Suprapubic skin (tissue), 3 donors: ENCODE measurements around the gene RPEL1.

Source experiments
- POLR2A ChIP-seq, 2 donors: fragments of 450-650 bp; IDR thresholded peaks; one replicate each; pipeline ENCODE4 v1.6.1; 2017; ENCODE audit warnings: antibody characterized with exemption in 2 of 2, mild to moderate bottlenecking in 2 of 2, moderate library complexity in 2 of 2
- TF ChIP-seq, protein P1 (sequence below), 2 donors: fragments of 200-600 bp in 1 of 2; fragments of 450-650 bp in 1 of 2; sonication (generic) in 1 of 2; IDR thresholded peaks; one replicate each; pipeline ENCODE4 v1.5.1; 2016 to 2019; ENCODE audit warnings: antibody characterized with exemption in 2 of 2, mild to moderate bottlenecking in 1 of 2, moderate library complexity in 1 of 2

DNA sequence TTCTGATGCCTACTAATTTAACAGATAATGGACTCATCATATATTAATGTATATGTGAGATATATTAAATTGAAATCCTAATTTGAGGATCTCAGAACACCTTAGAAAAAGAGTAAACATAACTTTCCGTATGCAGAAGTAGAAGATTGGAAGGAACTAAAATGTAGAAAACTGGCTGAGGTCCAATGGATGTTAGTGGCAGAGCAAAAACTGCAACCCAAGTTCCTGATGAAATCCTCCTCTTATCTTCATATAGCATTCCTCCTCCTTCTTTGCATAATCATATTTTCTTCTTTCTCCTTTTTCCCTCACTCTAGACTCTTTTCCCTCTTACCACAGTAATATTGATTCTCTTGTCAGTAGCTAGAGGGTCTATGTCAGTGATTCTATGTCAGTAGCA is 37.3 kb downstream of the RPEL1 start:
- TF ChIP-seq, protein P1, sequence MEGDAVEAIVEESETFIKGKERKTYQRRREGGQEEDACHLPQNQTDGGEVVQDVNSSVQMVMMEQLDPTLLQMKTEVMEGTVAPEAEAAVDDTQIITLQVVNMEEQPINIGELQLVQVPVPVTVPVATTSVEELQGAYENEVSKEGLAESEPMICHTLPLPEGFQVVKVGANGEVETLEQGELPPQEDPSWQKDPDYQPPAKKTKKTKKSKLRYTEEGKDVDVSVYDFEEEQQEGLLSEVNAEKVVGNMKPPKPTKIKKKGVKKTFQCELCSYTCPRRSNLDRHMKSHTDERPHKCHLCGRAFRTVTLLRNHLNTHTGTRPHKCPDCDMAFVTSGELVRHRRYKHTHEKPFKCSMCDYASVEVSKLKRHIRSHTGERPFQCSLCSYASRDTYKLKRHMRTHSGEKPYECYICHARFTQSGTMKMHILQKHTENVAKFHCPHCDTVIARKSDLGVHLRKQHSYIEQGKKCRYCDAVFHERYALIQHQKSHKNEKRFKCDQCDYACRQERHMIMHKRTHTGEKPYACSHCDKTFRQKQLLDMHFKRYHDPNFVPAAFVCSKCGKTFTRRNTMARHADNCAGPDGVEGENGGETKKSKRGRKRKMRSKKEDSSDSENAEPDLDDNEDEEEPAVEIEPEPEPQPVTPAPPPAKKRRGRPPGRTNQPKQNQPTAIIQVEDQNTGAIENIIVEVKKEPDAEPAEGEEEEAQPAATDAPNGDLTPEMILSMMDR (IDR thresholded peaks at IDR 0.05), result no peak
- TF ChIP-seq POLR2A (IDR thresholded peaks at IDR 0.05), result no peak
